HEK293 (cell line): ENCODE measurements around the gene TRIM47.

Experiments used
- CTCF ChIA-PET: fragments of 350-600 bp; formaldehyde crosslinking; extraction: SDS; loops from one replicate; lab custom pipeline; 2021; ENCODE audit warnings: antibody characterized with exemption; lab: Yijun Ruan, JAX
- POLR2A ChIA-PET: fragments of 300-600 bp; formaldehyde crosslinking; extraction: SDS; loops from one replicate; lab custom pipeline; 2020; ENCODE audit warnings: antibody characterized with exemption, inconsistent platforms; lab: Yijun Ruan, JAX
- H3K27ac ChIP-seq: fragments of 200-500 bp; sonication (Bioruptor generic); 2 replicates; pipeline ENCODE4 v1.5.1; 2014; ENCODE audit warnings: low read depth, low read length, control low read depth, inconsistent platforms; ENCODE audit errors: extremely low read depth
- H3K36me3 ChIP-seq, 2 experiments: fragments of 200-500 bp in 1 of 2; sonication (Bioruptor generic) in 1 of 2; 1 replicate in 1 of 2; 2 replicates in 1 of 2; pipeline ENCODE4 v1.5.1; 2014 to 2017; ENCODE audit warnings: inconsistent platforms in 2 of 2, low read length in 2 of 2; ENCODE audit not compliant: control insufficient read depth in 2 of 2, insufficient read depth in 1 of 2
- H3K4me1 ChIP-seq: fragments of 200-500 bp; sonication (Bioruptor generic); 2 replicates; pipeline ENCODE4 v1.5.1; 2014; ENCODE audit warnings: mild to moderate bottlenecking, low read length, inconsistent platforms; ENCODE audit not compliant: control insufficient read depth, insufficient read depth
- H3K4me3 ChIP-seq: 2 replicates; pipeline ENCODE4 v1.5.1; 2011; ENCODE audit warnings: low read depth, mild to moderate bottlenecking, control low read depth, low read length, moderate library complexity
- H3K9me3 ChIP-seq: fragments of 200-500 bp; sonication (Bioruptor generic); 2 replicates; pipeline ENCODE4 v1.5.1; 2014; ENCODE audit warnings: low read depth, low read length, inconsistent platforms; ENCODE audit not compliant: control insufficient read depth, insufficient read depth
- KLF10 ChIP-seq: fragments of 450-650 bp; IDR thresholded peaks from 2 replicates; pipeline ENCODE4 v1.5.1; 2018; ENCODE audit warnings: missing biosample characterization, mild to moderate bottlenecking, missing genetic modification characterization
- KLF9 ChIP-seq: fragments of 450-650 bp; formaldehyde crosslinking; IDR thresholded peaks from 2 replicates; pipeline ENCODE4 v1.5.1; 2016; ENCODE audit warnings: missing biosample characterization, missing genetic modification characterization, low read depth
- MEIS1 ChIP-seq: sonication (generic); formaldehyde crosslinking; IDR thresholded peaks from 2 replicates; pipeline ENCODE4 v1.8.1; 2022; ENCODE audit warnings: missing genetic modification reagents, mild to moderate bottlenecking, borderline replicate concordance
- REPIN1 ChIP-seq: fragments of 450-650 bp; formaldehyde crosslinking; IDR thresholded peaks from 2 replicates; pipeline ENCODE4 v1.5.1; 2017; ENCODE audit warnings: missing biosample characterization, missing genetic modification characterization, low read depth
- SP2 ChIP-seq: fragments of 450-650 bp; formaldehyde crosslinking; IDR thresholded peaks from 2 replicates; pipeline ENCODE4 v1.5.1; 2016; ENCODE audit warnings: missing biosample characterization, missing genetic modification characterization
- SP7 ChIP-seq: fragments of 450-650 bp; formaldehyde crosslinking; IDR thresholded peaks from 2 replicates; pipeline ENCODE4 v1.5.1; 2016; ENCODE audit warnings: missing biosample characterization, missing genetic modification characterization
- TSHZ1 ChIP-seq: fragments of 450-650 bp; formaldehyde crosslinking; IDR thresholded peaks from 2 replicates; pipeline ENCODE4 v1.5.1; 2016; ENCODE audit warnings: missing biosample characterization, missing genetic modification characterization, borderline replicate concordance
- ZNF121 ChIP-seq: fragments of 450-650 bp; formaldehyde crosslinking; IDR thresholded peaks from 2 replicates; pipeline ENCODE4 v1.5.1; 2016; ENCODE audit warnings: missing biosample characterization, missing genetic modification characterization
- ZNF140 ChIP-seq: fragments of 450-650 bp; formaldehyde crosslinking; IDR thresholded peaks from 2 replicates; pipeline ENCODE4 v1.5.1; 2016; ENCODE audit warnings: missing biosample characterization, missing genetic modification characterization
- ZNF37A ChIP-seq: fragments of 450-650 bp; IDR thresholded peaks from 2 replicates; pipeline ENCODE4 v1.5.1; 2018; ENCODE audit warnings: missing biosample characterization, missing genetic modification characterization
- ZNF521 ChIP-seq: fragments of 450-650 bp; formaldehyde crosslinking; IDR thresholded peaks from 2 replicates; pipeline ENCODE4 v1.5.1; 2017; ENCODE audit warnings: missing biosample characterization, mild to moderate bottlenecking, missing genetic modification characterization
- ZNF560 ChIP-seq: fragments of 450-650 bp; formaldehyde crosslinking; IDR thresholded peaks from 2 replicates; pipeline ENCODE4 v1.5.1; 2017; ENCODE audit warnings: missing biosample characterization, missing genetic modification characterization, borderline replicate concordance
- ZNF571 ChIP-seq: fragments of 450-650 bp; formaldehyde crosslinking; IDR thresholded peaks from 2 replicates; pipeline ENCODE4 v1.5.0; 2017; ENCODE audit warnings: missing biosample characterization, missing genetic modification characterization
- ZNF621 ChIP-seq: fragments of 450-650 bp; formaldehyde crosslinking; IDR thresholded peaks from 2 replicates; pipeline ENCODE4 v1.5.1; 2017; ENCODE audit warnings: missing biosample characterization, missing genetic modification characterization
- ZNF645 ChIP-seq: fragments of 450-650 bp; formaldehyde crosslinking; IDR thresholded peaks from 2 replicates; pipeline ENCODE4; 2016; ENCODE audit warnings: missing biosample characterization, missing genetic modification characterization
- ZNF76 ChIP-seq: fragments of 450-650 bp; formaldehyde crosslinking; IDR thresholded peaks from 2 replicates; pipeline ENCODE4; 2016; ENCODE audit warnings: low read depth, missing biosample characterization, missing genetic modification characterization, borderline replicate concordance
- TF ChIP-seq, protein P1 (sequence below): fragments of 450-650 bp; formaldehyde crosslinking; IDR thresholded peaks from 2 replicates; pipeline ENCODE4 v1.5.1; 2016; ENCODE audit warnings: missing biosample characterization, missing genetic modification characterization
- TF ChIP-seq, protein P2 (sequence below): fragments of 450-650 bp; formaldehyde crosslinking; IDR thresholded peaks from 2 replicates; pipeline ENCODE4 v1.5.1; 2016; ENCODE audit warnings: missing biosample characterization, missing genetic modification characterization
- TF ChIP-seq, protein P3 (sequence below): IDR thresholded peaks from 2 replicates; pipeline ENCODE4 v1.6.1; 2011; ENCODE audit warnings: mild to moderate bottlenecking, low read depth, low read length, borderline replicate concordance
- TF ChIP-seq, protein P4 (sequence below): fragments of 450-650 bp; formaldehyde crosslinking; IDR thresholded peaks from 2 replicates; pipeline ENCODE4 v1.5.1; 2016; ENCODE audit warnings: missing biosample characterization, missing genetic modification characterization

The TRIM47 gene, protein sequence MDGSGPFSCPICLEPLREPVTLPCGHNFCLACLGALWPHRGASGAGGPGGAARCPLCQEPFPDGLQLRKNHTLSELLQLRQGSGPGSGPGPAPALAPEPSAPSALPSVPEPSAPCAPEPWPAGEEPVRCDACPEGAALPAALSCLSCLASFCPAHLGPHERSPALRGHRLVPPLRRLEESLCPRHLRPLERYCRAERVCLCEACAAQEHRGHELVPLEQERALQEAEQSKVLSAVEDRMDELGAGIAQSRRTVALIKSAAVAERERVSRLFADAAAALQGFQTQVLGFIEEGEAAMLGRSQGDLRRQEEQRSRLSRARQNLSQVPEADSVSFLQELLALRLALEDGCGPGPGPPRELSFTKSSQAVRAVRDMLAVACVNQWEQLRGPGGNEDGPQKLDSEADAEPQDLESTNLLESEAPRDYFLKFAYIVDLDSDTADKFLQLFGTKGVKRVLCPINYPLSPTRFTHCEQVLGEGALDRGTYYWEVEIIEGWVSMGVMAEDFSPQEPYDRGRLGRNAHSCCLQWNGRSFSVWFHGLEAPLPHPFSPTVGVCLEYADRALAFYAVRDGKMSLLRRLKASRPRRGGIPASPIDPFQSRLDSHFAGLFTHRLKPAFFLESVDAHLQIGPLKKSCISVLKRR

GRCh38 chr17:75878174-75878998 lies at the start of gene TRIM47:
TRIM47 (minus strand) TSS chr17:75878581; CDS start chr17:75878548, 33 bp downstream.
- no peaks in the 10 kb centered on the region for H3K9me3 ChIP-seq
- H3K4me1 ChIP-seq, result no peaks in the 10 kb centered on the region; the same call in 1 of the 2 replicates
- peak within 1 kb of the TSS; percentile 24 for H3K4me3 ChIP-seq
- peaks cover 0 to 4% of the 10 kb centered on the region in 2 experiments; a peak in 1 of 3 replicates for H3K36me3 ChIP-seq
- peak within 1 kb of the TSS; percentile 61; the same call in 1 of the 2 replicates for H3K27ac ChIP-seq
- ChIA-PET CTCF (interaction anchor here (0.6 to 3.6 kb wide), 12 partner anchors 10 to 120 kb away, joined by 3 to 28 read pairs (median 7); partner anchors contain the start of genes MRPL38, TRIM65 and WBP2), POLR2A (interaction anchor here (0.9 to 5.1 kb wide), 12 partner anchors 11 to 169 kb away, joined by 3 to 34 read pairs (median 4); partner anchors contain the start of genes MRPL38, TRIM65 and WBP2)
- no peak for TF ChIP-seq TSHZ1
- TF ChIP-seq, protein P1, sequence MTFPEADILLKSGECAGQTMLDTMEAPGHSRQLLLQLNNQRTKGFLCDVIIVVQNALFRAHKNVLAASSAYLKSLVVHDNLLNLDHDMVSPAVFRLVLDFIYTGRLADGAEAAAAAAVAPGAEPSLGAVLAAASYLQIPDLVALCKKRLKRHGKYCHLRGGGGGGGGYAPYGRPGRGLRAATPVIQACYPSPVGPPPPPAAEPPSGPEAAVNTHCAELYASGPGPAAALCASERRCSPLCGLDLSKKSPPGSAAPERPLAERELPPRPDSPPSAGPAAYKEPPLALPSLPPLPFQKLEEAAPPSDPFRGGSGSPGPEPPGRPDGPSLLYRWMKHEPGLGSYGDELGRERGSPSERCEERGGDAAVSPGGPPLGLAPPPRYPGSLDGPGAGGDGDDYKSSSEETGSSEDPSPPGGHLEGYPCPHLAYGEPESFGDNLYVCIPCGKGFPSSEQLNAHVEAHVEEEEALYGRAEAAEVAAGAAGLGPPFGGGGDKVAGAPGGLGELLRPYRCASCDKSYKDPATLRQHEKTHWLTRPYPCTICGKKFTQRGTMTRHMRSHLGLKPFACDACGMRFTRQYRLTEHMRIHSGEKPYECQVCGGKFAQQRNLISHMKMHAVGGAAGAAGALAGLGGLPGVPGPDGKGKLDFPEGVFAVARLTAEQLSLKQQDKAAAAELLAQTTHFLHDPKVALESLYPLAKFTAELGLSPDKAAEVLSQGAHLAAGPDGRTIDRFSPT (tag by site-specific recombination), result no peak
- no peak for TF ChIP-seq ZNF645
- peak; percentile 58 for TF ChIP-seq SP2 (tag by site-specific recombination)
- no peak for TF ChIP-seq KLF9 (tag by site-specific recombination)
- no peak for TF ChIP-seq ZNF140 (tag by site-specific recombination)
- no peak for TF ChIP-seq MEIS1 (CRISPR knock-in tag)
- TF ChIP-seq, protein P2, sequence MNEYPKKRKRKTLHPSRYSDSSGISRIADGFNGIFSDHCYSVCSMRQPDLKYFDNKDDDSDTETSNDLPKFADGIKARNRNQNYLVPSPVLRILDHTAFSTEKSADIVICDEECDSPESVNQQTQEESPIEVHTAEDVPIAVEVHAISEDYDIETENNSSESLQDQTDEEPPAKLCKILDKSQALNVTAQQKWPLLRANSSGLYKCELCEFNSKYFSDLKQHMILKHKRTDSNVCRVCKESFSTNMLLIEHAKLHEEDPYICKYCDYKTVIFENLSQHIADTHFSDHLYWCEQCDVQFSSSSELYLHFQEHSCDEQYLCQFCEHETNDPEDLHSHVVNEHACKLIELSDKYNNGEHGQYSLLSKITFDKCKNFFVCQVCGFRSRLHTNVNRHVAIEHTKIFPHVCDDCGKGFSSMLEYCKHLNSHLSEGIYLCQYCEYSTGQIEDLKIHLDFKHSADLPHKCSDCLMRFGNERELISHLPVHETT, result no peak
- TF ChIP-seq KLF10 (tag by site-specific recombination), result 0 out of 2 replicates have a peak, but pooled peaks have one; percentile 17
- no peak for TF ChIP-seq ZNF521
- no peak for TF ChIP-seq ZNF621 (tag by site-specific recombination)
- TF ChIP-seq SP7 (tag by site-specific recombination), result peak; percentile 77
- TF ChIP-seq ZNF121 (tag by site-specific recombination), result no peak
- no peak for TF ChIP-seq ZNF76 (tag by site-specific recombination)
- TF ChIP-seq, protein P3, sequence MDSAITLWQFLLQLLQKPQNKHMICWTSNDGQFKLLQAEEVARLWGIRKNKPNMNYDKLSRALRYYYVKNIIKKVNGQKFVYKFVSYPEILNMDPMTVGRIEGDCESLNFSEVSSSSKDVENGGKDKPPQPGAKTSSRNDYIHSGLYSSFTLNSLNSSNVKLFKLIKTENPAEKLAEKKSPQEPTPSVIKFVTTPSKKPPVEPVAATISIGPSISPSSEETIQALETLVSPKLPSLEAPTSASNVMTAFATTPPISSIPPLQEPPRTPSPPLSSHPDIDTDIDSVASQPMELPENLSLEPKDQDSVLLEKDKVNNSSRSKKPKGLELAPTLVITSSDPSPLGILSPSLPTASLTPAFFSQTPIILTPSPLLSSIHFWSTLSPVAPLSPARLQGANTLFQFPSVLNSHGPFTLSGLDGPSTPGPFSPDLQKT, result no peak
- TF ChIP-seq, protein P4, sequence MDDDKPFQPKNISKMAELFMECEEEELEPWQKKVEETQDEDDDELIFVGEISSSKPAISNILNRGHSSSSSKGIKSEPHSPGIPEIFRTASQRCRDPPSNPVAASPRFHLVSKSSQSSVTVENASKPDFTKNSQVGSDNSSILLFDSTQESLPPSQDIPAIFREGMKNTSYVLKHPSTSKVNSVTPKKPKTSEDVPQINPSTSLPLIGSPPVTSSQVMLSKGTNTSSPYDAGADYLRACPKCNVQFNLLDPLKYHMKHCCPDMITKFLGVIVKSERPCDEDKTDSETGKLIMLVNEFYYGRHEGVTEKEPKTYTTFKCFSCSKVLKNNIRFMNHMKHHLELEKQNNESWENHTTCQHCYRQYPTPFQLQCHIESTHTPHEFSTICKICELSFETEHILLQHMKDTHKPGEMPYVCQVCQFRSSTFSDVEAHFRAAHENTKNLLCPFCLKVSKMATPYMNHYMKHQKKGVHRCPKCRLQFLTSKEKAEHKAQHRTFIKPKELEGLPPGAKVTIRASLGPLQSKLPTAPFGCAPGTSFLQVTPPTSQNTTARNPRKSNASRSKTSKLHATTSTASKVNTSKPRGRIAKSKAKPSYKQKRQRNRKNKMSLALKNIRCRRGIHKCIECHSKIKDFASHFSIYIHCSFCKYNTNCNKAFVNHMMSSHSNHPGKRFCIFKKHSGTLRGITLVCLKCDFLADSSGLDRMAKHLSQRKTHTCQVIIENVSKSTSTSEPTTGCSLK (tag by site-specific recombination), result no peak
- TF ChIP-seq REPIN1 (tag by site-specific recombination), result no peak
- TF ChIP-seq ZNF571 (tag by site-specific recombination), result no peak
- no peak for TF ChIP-seq ZNF37A (tag by site-specific recombination)
- TF ChIP-seq ZNF560 (tag by site-specific recombination), result no peak
